Mesenchymal stem cell (in vitro differentiated cells and primary cell): ENCODE measurements around the gene RYR2. TPM values are rescaled to one million over a fixed set of nuclear protein-coding genes. Genes with fewer than 3 reads are reported as not detected.

Experiments
- DNase-seq: peaks from one replicate; pipeline ENCODE4 v3.0.0-alpha.2; 2013
- H2AFZ ChIP-seq: one replicate; pipeline ENCODE4 v1.6.1; 2013; ENCODE audit warnings: low read depth, mild to moderate bottlenecking, control low read depth, inconsistent platforms, low read length, moderate library complexity
- H2AK5ac ChIP-seq: 2 replicates; pipeline ENCODE4 v1.6.1; 2013; ENCODE audit warnings: low read length, moderate library complexity, mild to moderate bottlenecking, inconsistent platforms; ENCODE audit not compliant: severe bottlenecking
- H2BK120ac ChIP-seq: one replicate; pipeline ENCODE4 v1.6.1; 2013; ENCODE audit warnings: low read depth, mild to moderate bottlenecking, inconsistent platforms, low read length, moderate library complexity
- H2BK12ac ChIP-seq, 2 experiments: one replicate each; pipeline ENCODE4 v1.6.1; 2013; ENCODE audit warnings: inconsistent platforms in 2 of 2, low read length in 2 of 2, mild to moderate bottlenecking in 2 of 2, moderate library complexity in 2 of 2, control low read depth in 1 of 2
- H2BK15ac ChIP-seq: one replicate; pipeline ENCODE4 v1.6.1; 2013; ENCODE audit warnings: mild to moderate bottlenecking, low read depth, inconsistent platforms; ENCODE audit not compliant: poor library complexity, severe bottlenecking
- H2BK5ac ChIP-seq: 2 replicates; pipeline ENCODE4 v1.6.1; 2013; ENCODE audit warnings: low read depth, mild to moderate bottlenecking, low read length, control low read depth, inconsistent platforms; ENCODE audit not compliant: poor library complexity, severe bottlenecking
- H3K14ac ChIP-seq, 2 experiments: one replicate each; pipeline ENCODE4 v1.6.1; 2013; ENCODE audit warnings: inconsistent platforms in 2 of 2, low read length in 2 of 2, control low read depth in 1 of 2, mild to moderate bottlenecking in 1 of 2, moderate library complexity in 1 of 2
- H3K18ac ChIP-seq, 2 experiments: one replicate each; pipeline ENCODE4 v1.6.1; 2013; ENCODE audit warnings: inconsistent platforms in 2 of 2, low read length in 2 of 2, control low read depth in 1 of 2, low read depth in 1 of 2, mild to moderate bottlenecking in 1 of 2
- H3K23ac ChIP-seq, 2 experiments: one replicate each; pipeline ENCODE4 v1.6.1; 2013; ENCODE audit warnings: inconsistent platforms in 2 of 2, low read length in 2 of 2, mild to moderate bottlenecking in 2 of 2, moderate library complexity in 2 of 2, control low read depth in 1 of 2
- H3K27ac ChIP-seq: 2 replicates; pipeline ENCODE4 v1.5.1; 2013; ENCODE audit warnings: mild to moderate bottlenecking, moderate library complexity, low read length, control low read depth, inconsistent platforms; ENCODE audit not compliant: poor library complexity, severe bottlenecking
- H3K27me3 ChIP-seq, 2 experiments: 2 replicates each; pipeline versions ENCODE4 v1.6.1 to v1.7.0; 2013; ENCODE audit warnings: low read length in 2 of 2, mild to moderate bottlenecking in 2 of 2, moderate library complexity in 2 of 2, control low read depth in 1 of 2, inconsistent platforms in 1 of 2; ENCODE audit not compliant: control insufficient read depth in 1 of 2, insufficient read depth in 1 of 2
- H3K36me3 ChIP-seq, 2 experiments: 2 replicates each; pipeline versions ENCODE4 v1.6.1 to v1.7.0; 2013; ENCODE audit warnings: low read length in 2 of 2, control low read depth in 1 of 2, inconsistent platforms in 1 of 2, low read depth in 1 of 2, mild to moderate bottlenecking in 1 of 2; ENCODE audit not compliant: insufficient read depth in 2 of 2, control insufficient read depth in 1 of 2
- H3K4ac ChIP-seq, 2 experiments: one replicate each; pipeline ENCODE4 v1.6.1; 2013; ENCODE audit warnings: inconsistent platforms in 2 of 2, low read length in 2 of 2, mild to moderate bottlenecking in 2 of 2, moderate library complexity in 2 of 2, control low read depth in 1 of 2, low read depth in 1 of 2
- H3K4me1 ChIP-seq: 2 replicates; pipeline ENCODE4 v1.6.1; 2013; ENCODE audit warnings: low read depth, low read length, control low read depth; ENCODE audit not compliant: control insufficient read depth, insufficient read depth
- H3K4me2 ChIP-seq: 2 replicates; pipeline ENCODE4 v1.6.1; 2013; ENCODE audit warnings: low read length, mild to moderate bottlenecking, inconsistent platforms; ENCODE audit not compliant: poor library complexity, severe bottlenecking
- H3K4me3 ChIP-seq, 2 experiments: 2 replicates each; pipeline versions ENCODE4 v1.5.1 to v1.7.0; 2013; ENCODE audit warnings: low read length in 2 of 2, mild to moderate bottlenecking in 2 of 2, control low read depth in 1 of 2, low read depth in 1 of 2; ENCODE audit not compliant: insufficient read depth in 1 of 2
- H3K79me1 ChIP-seq: replicated peaks from 2 replicates; pipeline ENCODE4 v1.6.1; 2013; ENCODE audit warnings: mild to moderate bottlenecking, control low read depth, low read length, inconsistent platforms; ENCODE audit not compliant: poor library complexity, severe bottlenecking
- H3K9ac ChIP-seq: 2 replicates; pipeline ENCODE4 v1.7.0; 2013; ENCODE audit warnings: mild to moderate bottlenecking, low read length, moderate library complexity
- H3K9me3 ChIP-seq: 2 replicates; pipeline ENCODE4 v1.7.0; 2013; ENCODE audit warnings: mild to moderate bottlenecking, low read length; ENCODE audit not compliant: control insufficient read depth
- H4K8ac ChIP-seq: one replicate; pipeline ENCODE4 v1.6.1; 2013; ENCODE audit warnings: inconsistent platforms, mild to moderate bottlenecking, low read length, moderate library complexity
- H4K91ac ChIP-seq: one replicate; pipeline ENCODE4 v1.6.1; 2013; ENCODE audit warnings: mild to moderate bottlenecking, low read length, inconsistent platforms
- WGBS: methylation state at CpG from one replicate; pipeline ENCODE4 v1.1.7; 2013; ENCODE audit warnings: mixed read lengths; 5-methylcytosine and 5-hydroxymethylcytosine counted together
- small RNA-seq: library from polyadenylated mRNA; stranded (forward); fragments of <200 nt; extraction: miRNeasy Mini kit (QIAGEN cat#:217004); gene quantifications from one replicate; pipeline ENCODE3, GENCODE V24; 2013; ENCODE audit warnings: low read depth

RYR2 gene

DNA sequence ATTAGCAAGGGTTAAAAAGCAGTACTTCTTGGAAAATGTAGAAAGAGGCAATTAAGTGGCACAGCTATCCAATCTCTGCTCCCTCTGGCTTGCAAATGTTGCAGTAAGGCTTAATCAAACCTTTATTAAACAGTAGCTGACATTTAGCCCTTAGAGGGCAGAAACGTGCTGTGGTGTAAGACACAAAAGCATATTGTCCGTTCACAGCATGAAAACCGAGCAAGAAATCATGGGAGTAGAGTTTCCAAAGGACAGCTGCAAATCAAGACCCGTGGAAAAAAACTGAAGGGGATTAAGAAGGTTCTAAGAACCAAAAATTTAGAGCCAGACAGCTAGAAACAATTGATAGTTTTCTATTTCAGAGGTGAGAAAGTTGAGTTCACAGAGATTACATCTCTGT is 835.6 kb downstream of the RYR2 start:
- Histone ChIP-seq H2AFZ (no peak overlapping the region), H3K23ac (no peak overlapping the region), H3K79me1 (no peaks in the 10 kb centered on the region), H2AK5ac (no peak overlapping the region), H2BK12ac (no peak overlapping the region), H3K9me3 (no peaks in the 10 kb centered on the region), H2BK15ac (no peak overlapping the region), H4K8ac (no peak overlapping the region), H3K27ac (no peak overlapping the region), H3K9ac (no peak overlapping the region), H3K4me3 (no peak overlapping the region), H3K4me2 (no peak overlapping the region), H3K14ac (no peak overlapping the region), H4K91ac (no peak overlapping the region), H3K4ac (no peak overlapping the region), H3K4me1 (peaks cover 7% of the 10 kb centered on the region), H3K27me3 (no peaks in the 10 kb centered on the region), H3K36me3 (no peaks in the 10 kb centered on the region), H2BK5ac (no peak overlapping the region), H2BK120ac (no peak overlapping the region), H3K18ac (no peak overlapping the region)
- 76% methylated on average over 4 of the region's 4 CpGs for WGBS
- DNase-seq, result no peak

DNA sequence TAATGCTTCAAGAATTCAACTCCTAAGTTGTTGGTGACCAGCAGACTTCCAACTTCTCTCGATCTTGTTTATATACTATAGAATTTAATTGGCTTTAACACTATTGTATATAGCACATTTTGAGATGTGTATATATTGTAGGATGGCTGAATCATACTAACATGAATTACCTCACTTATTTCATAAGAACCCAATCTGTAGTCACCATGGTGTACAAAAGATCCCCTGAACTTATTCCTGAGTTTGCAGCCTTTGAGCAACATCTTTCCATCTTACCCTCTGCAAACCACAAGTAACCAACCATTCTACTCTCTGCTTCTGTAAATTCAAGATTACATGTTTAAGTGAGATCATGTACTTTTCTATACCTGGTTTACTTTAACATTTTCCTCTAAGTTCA is 836.4 kb downstream of the RYR2 start:
- Histone ChIP-seq H2AK5ac (no peak overlapping the region), H3K4me2 (no peak overlapping the region)
- WGBS, result no CpG with 5 or more reads among the region's 1 CpG

DNA sequence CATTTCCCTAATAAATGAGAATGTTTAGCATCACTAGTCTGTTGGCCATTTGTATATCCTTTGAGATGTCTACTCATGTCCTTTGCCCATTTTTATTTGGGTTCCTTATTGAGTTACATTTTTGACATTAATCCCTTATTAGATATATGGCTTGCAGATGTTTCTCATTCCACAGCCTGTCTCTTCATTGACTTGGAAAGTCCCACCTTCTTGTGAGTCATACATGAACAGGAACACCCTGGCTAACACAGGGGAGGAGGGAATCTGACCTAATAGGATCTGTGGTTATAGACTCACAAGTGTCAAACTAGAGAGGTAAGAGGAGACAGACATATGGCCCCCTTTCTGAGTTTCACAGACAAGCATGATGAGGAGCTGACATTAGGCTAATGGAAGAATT is 837.2 kb downstream of the RYR2 start:
- Histone ChIP-seq H2BK12ac (no peak overlapping the region), H3K14ac (no peak overlapping the region), H2AK5ac (no peak overlapping the region), H3K4me3 (no peak overlapping the region), H3K18ac (no peak overlapping the region), H3K4me2 (no peak overlapping the region), H2BK120ac (no peak overlapping the region), H3K23ac (no peak overlapping the region), H3K4ac (no peak overlapping the region), H3K79me1 (no peaks in the 10 kb centered on the region), H2AFZ (no peak overlapping the region), H3K4me1 (peaks cover 4% of the 10 kb centered on the region), H3K9me3 (no peaks in the 10 kb centered on the region), H4K91ac (no peak overlapping the region), H2BK15ac (no peak overlapping the region), H3K27ac (peak overlapping the region; percentile 20), H2BK5ac (no peak overlapping the region), H3K9ac (no peak overlapping the region), H3K27me3 (no peaks in the 10 kb centered on the region), H3K36me3 (no peaks in the 10 kb centered on the region), H4K8ac (no peak overlapping the region)
- peak; percentile 63 for DNase-seq

More for the DNA sequence above, 836.4 kb downstream of the RYR2 start:
- Histone ChIP-seq H3K27me3 (no peaks in the 10 kb centered on the region), H3K4me1 (peaks cover 7% of the 10 kb centered on the region), H2BK15ac (no peak overlapping the region), H2BK5ac (no peak overlapping the region), H3K4ac (no peak overlapping the region), H3K18ac (no peak overlapping the region), H3K36me3 (no peaks in the 10 kb centered on the region), H3K14ac (no peak overlapping the region), H3K9me3 (no peaks in the 10 kb centered on the region), H4K8ac (no peak overlapping the region), H3K23ac (no peak overlapping the region), H2BK12ac (no peak overlapping the region), H3K4me3 (no peak overlapping the region), H2AFZ (no peak overlapping the region), H2BK120ac (no peak overlapping the region), H4K91ac (no peak overlapping the region), H3K79me1 (no peaks in the 10 kb centered on the region), H3K9ac (no peak overlapping the region), H3K27ac (no peak overlapping the region)
- DNase-seq, result no peak

Small RNA genes within 50 kb of the gene (small RNA-seq; reads per million reads assigned to genes)
- gene MIR4428 (not detected), gene RF00402 (not detected)
